Suprapubic skin (tissue), 4 donors: ENCODE data around the gene ASB11. TPM values are rescaled to one million over a fixed set of nuclear protein-coding genes. Genes with fewer than 3 reads are reported as not detected.
A peak's percentile ranks its signal among the peaks of the same experiment; 100 is the strongest.

Experiments used
- DNase-seq, 2 donors: peaks; one replicate each; pipeline ENCODE4 v3.0.0-alpha.2; 2019; ENCODE audit warnings: low spot score in 2 of 2
- H3K27ac ChIP-seq: fragments of 200-600 bp; sonication (generic); one replicate; pipeline ENCODE4 v1.5.1; 2019
- H3K27me3 ChIP-seq: fragments of 200-600 bp; sonication (generic); one replicate; pipeline ENCODE4 v1.5.1; 2019
- H3K36me3 ChIP-seq: fragments of 200-600 bp; sonication (generic); one replicate; pipeline ENCODE4 v1.5.1; 2019
- H3K4me1 ChIP-seq: fragments of 200-600 bp; sonication (generic); one replicate; pipeline ENCODE4 v1.5.1; 2019
- H3K4me3 ChIP-seq: fragments of 200-600 bp; sonication (generic); one replicate; pipeline ENCODE4 v1.5.1; 2019; ENCODE audit warnings: mild to moderate bottlenecking
- H3K9me3 ChIP-seq: fragments of 200-600 bp; sonication (generic); one replicate; pipeline ENCODE4 v1.5.1; 2019
- EP300 ChIP-seq: sonication (generic); formaldehyde crosslinking; IDR thresholded peaks from one replicate; pipeline ENCODE4 v1.6.1; 2017; ENCODE audit warnings: antibody characterized with exemption
- POLR2A ChIP-seq, 2 donors: fragments of 450-650 bp; IDR thresholded peaks; one replicate each; pipeline ENCODE4 v1.6.1; 2017; ENCODE audit warnings: antibody characterized with exemption in 2 of 2, mild to moderate bottlenecking in 2 of 2, moderate library complexity in 2 of 2
- POLR2AphosphoS5 ChIP-seq, 3 donors: sonication (generic); formaldehyde crosslinking; IDR thresholded peaks; one replicate each; pipeline ENCODE4 v1.6.1; 2017; ENCODE audit warnings: antibody characterized with exemption in 3 of 3
- WGBS: methylation state at CpG from one replicate; pipeline ENCODE4 v1.1.5; 2018; 5-methylcytosine and 5-hydroxymethylcytosine counted together
- total RNA-seq, 4 donors: library from RNA; depleted of rRNA; stranded (reverse); fragments of >200 nt; gene quantifications; one replicate each; pipeline ENCODE4 v1.1.0, GENCODE V29; 2016
- TF ChIP-seq, protein P1 (sequence below), 2 donors: fragments of 200-600 bp in 1 of 2; fragments of 450-650 bp in 1 of 2; sonication (generic) in 1 of 2; IDR thresholded peaks; one replicate each; pipeline ENCODE4 v1.5.1; 2016 to 2019; ENCODE audit warnings: antibody characterized with exemption in 2 of 2, mild to moderate bottlenecking in 1 of 2, moderate library complexity in 1 of 2

ASB11 gene
- total RNA-seq, 4 donors from 2014 or later: 0.42 to 2.0 (median 1.8) TPM

DNA sequence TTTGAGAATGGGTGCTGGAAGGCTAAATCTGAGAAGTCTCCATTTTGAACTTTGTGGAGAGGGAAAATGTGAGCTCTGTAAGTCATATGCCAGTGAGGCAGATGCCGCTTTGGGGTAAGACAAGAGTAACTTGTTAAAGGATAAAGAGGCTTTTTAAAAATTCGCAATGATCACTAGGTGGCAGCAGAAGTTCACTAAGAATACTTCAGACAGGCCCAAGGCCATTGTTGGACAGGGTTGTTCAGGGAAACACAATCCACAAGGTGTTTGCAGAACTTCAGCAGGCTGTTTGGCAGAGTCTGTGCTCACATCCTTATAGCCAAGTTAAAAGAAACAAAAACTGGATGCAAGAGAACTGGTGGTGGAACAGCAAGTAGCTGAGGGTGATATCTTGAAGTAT is 33.6 kb upstream of the ASB11 start:
- no peak for DNase-seq
- no peaks in the 10 kb centered on the region for H3K36me3 ChIP-seq
- TF ChIP-seq POLR2A (IDR thresholded peaks at IDR 0.05) (no peak), POLR2AphosphoS5 (IDR thresholded peaks at IDR 0.05) (no peak)
- TF ChIP-seq, protein P1, sequence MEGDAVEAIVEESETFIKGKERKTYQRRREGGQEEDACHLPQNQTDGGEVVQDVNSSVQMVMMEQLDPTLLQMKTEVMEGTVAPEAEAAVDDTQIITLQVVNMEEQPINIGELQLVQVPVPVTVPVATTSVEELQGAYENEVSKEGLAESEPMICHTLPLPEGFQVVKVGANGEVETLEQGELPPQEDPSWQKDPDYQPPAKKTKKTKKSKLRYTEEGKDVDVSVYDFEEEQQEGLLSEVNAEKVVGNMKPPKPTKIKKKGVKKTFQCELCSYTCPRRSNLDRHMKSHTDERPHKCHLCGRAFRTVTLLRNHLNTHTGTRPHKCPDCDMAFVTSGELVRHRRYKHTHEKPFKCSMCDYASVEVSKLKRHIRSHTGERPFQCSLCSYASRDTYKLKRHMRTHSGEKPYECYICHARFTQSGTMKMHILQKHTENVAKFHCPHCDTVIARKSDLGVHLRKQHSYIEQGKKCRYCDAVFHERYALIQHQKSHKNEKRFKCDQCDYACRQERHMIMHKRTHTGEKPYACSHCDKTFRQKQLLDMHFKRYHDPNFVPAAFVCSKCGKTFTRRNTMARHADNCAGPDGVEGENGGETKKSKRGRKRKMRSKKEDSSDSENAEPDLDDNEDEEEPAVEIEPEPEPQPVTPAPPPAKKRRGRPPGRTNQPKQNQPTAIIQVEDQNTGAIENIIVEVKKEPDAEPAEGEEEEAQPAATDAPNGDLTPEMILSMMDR (IDR thresholded peaks at IDR 0.05): peak; percentile 23 to 55
- no peak overlapping the region for H3K27ac ChIP-seq
- H3K9me3 ChIP-seq: no peaks in the 10 kb centered on the region
- no peaks in the 10 kb centered on the region for H3K27me3 ChIP-seq
- H3K4me3 ChIP-seq: no peak overlapping the region
- WGBS: 26% methylated on average over 2 of the region's 2 CpGs
- no peaks in the 10 kb centered on the region for H3K4me1 ChIP-seq

DNA sequence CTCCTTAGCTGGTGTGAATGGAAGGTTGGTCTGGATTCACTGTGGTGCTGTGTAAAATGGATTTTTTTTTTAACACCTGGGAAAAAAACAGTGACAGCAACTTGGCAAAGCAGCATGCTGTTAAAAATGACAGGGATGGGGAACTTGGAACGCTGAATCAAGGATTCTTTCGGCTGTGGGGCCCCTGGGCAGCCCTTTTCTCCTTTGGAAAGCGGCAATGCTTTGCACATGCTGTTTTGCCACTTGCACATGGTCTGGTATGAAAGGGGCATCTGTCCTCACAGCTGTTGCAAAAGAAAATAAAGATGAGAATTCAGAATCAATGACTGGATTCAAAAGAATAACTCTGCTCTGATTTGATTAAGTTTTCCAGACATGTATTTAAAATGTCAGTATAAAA is 30.5 kb upstream of the ASB11 start:
- H3K9me3 ChIP-seq: no peaks in the 10 kb centered on the region
- no peak overlapping the region for H3K4me3 ChIP-seq
- no peak overlapping the region for H3K27ac ChIP-seq
- no peak for TF ChIP-seq EP300
- TF ChIP-seq POLR2A (IDR thresholded peaks at IDR 0.05): no peak
- no peak for TF ChIP-seq POLR2AphosphoS5 (IDR thresholded peaks at IDR 0.05)
- TF ChIP-seq, protein P1 (IDR thresholded peaks at IDR 0.05): no peak
- H3K36me3 ChIP-seq: no peaks in the 10 kb centered on the region
- WGBS: 69% methylated on average over 3 of the region's 3 CpGs
- H3K27me3 ChIP-seq: no peaks in the 10 kb centered on the region
- H3K4me1 ChIP-seq: no peaks in the 10 kb centered on the region
- no peak for DNase-seq

DNA sequence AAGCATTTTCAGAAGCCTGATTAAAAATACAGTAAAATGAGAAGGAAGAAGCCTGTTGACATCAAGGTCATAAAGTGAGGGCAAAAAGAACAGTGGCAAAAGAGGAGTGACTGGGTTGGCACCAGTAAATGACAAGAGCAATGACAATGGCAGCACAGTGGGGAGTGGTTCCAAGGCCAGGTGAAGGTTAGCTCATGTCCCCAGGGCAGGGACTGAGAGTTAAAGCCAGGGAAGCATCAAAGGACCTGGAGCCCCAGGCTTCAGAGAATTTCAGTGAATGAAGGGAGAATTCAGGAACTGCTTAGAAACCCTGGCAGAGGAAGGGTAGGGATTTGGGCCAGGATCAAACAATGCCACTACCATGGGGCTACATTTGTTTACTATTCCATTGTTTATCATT is 28.7 kb upstream of the ASB11 start:
- Histone ChIP-seq H3K36me3 (no peaks in the 10 kb centered on the region), H3K27me3 (no peaks in the 10 kb centered on the region), H3K4me1 (no peaks in the 10 kb centered on the region), H3K9me3 (no peaks in the 10 kb centered on the region), H3K27ac (no peak overlapping the region), H3K4me3 (no peak overlapping the region)
- DNase-seq: no peak
- TF ChIP-seq EP300: no peak

DNA sequence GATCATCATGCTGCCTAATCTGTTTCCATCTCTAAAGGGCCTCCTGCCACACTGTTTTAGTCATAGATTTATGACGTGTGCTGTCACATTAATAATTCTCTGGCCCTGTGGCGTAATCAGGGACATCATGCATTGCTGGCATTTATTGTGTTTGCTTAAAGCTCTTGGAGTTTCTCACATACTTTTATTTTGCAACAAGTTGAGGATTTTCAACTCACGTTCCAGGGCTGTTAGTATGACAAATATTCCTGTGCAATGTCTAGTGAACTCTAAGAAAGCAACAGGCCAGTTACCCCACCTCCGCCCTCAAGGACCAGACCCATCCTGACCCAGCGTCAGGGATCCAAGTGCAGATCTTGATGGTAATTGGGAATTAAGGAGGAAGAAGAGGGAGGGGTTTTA is 27.6 kb upstream of the ASB11 start:
- Histone ChIP-seq H3K27me3 (no peaks in the 10 kb centered on the region), H3K36me3 (no peaks in the 10 kb centered on the region), H3K27ac (no peak overlapping the region), H3K4me3 (no peak overlapping the region), H3K9me3 (no peaks in the 10 kb centered on the region), H3K4me1 (no peaks in the 10 kb centered on the region)
- TF ChIP-seq POLR2A (IDR thresholded peaks at IDR 0.05) (no peak), EP300 (no peak), POLR2AphosphoS5 (IDR thresholded peaks at IDR 0.05) (no peak)
- TF ChIP-seq, protein P1 (IDR thresholded peaks at IDR 0.05): no peak
- DNase-seq: no peak
- WGBS: 62% methylated on average over 5 of the region's 5 CpGs

DNA sequence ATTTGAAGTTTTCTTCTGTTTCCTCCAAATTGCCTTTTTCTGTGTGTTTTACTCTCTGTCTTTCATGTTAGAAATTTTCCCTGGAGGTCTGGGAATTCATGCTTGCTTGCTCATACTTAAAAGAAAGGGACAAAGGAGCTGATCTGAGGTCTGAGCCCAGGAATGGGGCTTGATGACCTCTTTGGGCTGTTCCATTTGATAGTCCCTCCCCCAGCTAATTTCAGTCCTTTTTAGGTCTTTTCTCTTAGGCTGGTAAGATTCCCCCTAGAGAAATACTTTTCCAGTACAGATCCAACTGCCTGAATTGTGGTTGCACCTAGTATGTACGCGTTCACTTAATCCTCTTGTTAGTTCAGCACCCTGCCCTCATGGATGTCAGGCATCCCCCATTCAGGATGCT is 25.4 kb upstream of the ASB11 start:
- WGBS: 90% methylated on average over 2 of the region's 2 CpGs
- no peak for DNase-seq
- no peaks in the 10 kb centered on the region for H3K27me3 ChIP-seq
- H3K27ac ChIP-seq: no peak overlapping the region
- H3K9me3 ChIP-seq: no peaks in the 10 kb centered on the region
- TF ChIP-seq, protein P1 (IDR thresholded peaks at IDR 0.05): no peak
- TF ChIP-seq EP300: no peak
- TF ChIP-seq POLR2A (IDR thresholded peaks at IDR 0.05): no peak
- TF ChIP-seq POLR2AphosphoS5 (IDR thresholded peaks at IDR 0.05): no peak
- H3K36me3 ChIP-seq: no peaks in the 10 kb centered on the region
- no peak overlapping the region for H3K4me3 ChIP-seq
- peaks cover 5% of the 10 kb centered on the region for H3K4me1 ChIP-seq

DNA sequence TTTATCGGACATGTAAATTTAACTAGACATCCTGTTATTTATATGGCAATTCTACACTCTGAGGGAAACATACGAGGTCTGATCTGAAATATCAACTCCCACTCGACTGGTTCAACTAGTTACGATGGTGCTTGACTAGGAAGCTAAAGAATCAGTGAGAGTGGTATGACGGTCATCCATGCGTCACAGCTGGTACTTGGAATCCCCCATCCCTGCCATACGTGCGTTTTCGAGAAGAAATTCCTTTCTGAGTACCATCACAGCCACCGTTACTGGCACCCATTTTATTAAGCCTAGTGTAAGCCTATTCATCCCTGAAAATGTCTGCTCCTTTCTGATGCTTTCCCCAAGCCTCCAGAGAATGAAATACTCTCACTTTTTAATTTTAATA is 20.6 kb upstream of the ASB11 start:
- DNase-seq: no peak
- Histone ChIP-seq H3K9me3 (no peaks in the 10 kb centered on the region), H3K4me1 (peaks cover 5% of the 10 kb centered on the region), H3K27me3 (no peaks in the 10 kb centered on the region), H3K4me3 (peak overlapping the region; percentile 76), H3K27ac (peak overlapping the region; percentile 7), H3K36me3 (peaks cover 9% of the 10 kb centered on the region)
- no peak for TF ChIP-seq POLR2A (IDR thresholded peaks at IDR 0.05)
- TF ChIP-seq, protein P1 (IDR thresholded peaks at IDR 0.05): no peak
- no peak for TF ChIP-seq EP300
- TF ChIP-seq POLR2AphosphoS5 (IDR thresholded peaks at IDR 0.05): no peak
- WGBS: 35% methylated on average over 10 of the region's 10 CpGs
